Thymus (tissue), 11 donors: ENCODE measurements around the gene FAM13A. TPM values are rescaled to one million over a fixed set of nuclear protein-coding genes. Genes with fewer than 3 reads are reported as not detected.

ENCODE experiments used
- DNase-seq, 9 donors: peaks; one replicate each; pipeline ENCODE4 v3.0.0-alpha.2; 2013; ENCODE audit warnings: low spot score in 9 of 9, low read depth in 6 of 9, missing footprints in 1 of 9
- H3K27ac ChIP-seq, 2 donors: one replicate each; pipeline ENCODE4 v1.5.1; 2013; ENCODE audit warnings: control low read depth in 1 of 2, low read depth in 1 of 2, low read length in 1 of 2, mild to moderate bottlenecking in 1 of 2, moderate library complexity in 1 of 2
- H3K27me3 ChIP-seq, 2 donors: one replicate each; pipeline ENCODE4 v1.5.1; 2013; ENCODE audit warnings: low read length in 1 of 2; ENCODE audit not compliant: control insufficient read depth in 2 of 2, insufficient read depth in 1 of 2
- H3K36me3 ChIP-seq, 2 donors: one replicate each; pipeline ENCODE4 v1.5.1; 2013; ENCODE audit warnings: low read length in 1 of 2, mild to moderate bottlenecking in 1 of 2, moderate library complexity in 1 of 2; ENCODE audit not compliant: control insufficient read depth in 2 of 2, insufficient read depth in 2 of 2
- H3K4me1 ChIP-seq, 2 donors: one replicate each; pipeline ENCODE4 v1.5.1; 2013; ENCODE audit warnings: low read length in 2 of 2; ENCODE audit not compliant: control insufficient read depth in 2 of 2, insufficient read depth in 2 of 2
- H3K4me3 ChIP-seq, 2 donors: one replicate each; pipeline ENCODE4 v1.5.1; 2013; ENCODE audit warnings: low read length in 2 of 2, control low read depth in 1 of 2, mild to moderate bottlenecking in 1 of 2
- H3K9me3 ChIP-seq, 2 donors: one replicate each; pipeline ENCODE4 v1.5.1; 2013; ENCODE audit warnings: low read length in 1 of 2, mild to moderate bottlenecking in 1 of 2; ENCODE audit not compliant: control insufficient read depth in 2 of 2, insufficient read depth in 1 of 2
- WGBS: extraction: QIAGEN DNeasy Blood & Tissue Kit; methylation state at CpG from one replicate; pipeline ENCODE4 v1.1.7; 2013; 5-methylcytosine and 5-hydroxymethylcytosine counted together
- polyA plus RNA-seq: library from polyadenylated mRNA; stranded (reverse); fragments of 200-250 nt; gene quantifications from one replicate; pipeline ENCODE4 v1.2.3, GENCODE V29; 2013
- total RNA-seq: library from RNA; stranded (reverse); fragments of 120-200 nt; gene quantifications from one replicate; pipeline ENCODE4 v1.2.4, GENCODE V29; 2013
- donor health status: healthy.

The FAM13A gene
- total and polyA plus RNA-seq, 2 donors, result 9.0 to 9.3 TPM

- Histone ChIP-seq H3K9me3 (no peaks in the 10 kb centered on the region), H3K36me3 (no peaks in the 10 kb centered on the region), H3K27ac (no peak overlapping the region), H3K27me3 (no peaks in the 10 kb centered on the region), H3K4me1 (no peaks in the 10 kb centered on the region), H3K4me3 (no peak overlapping the region)
- peak in 1 of 9 donors; percentile 10 for DNase-seq
- 74% methylated on average over 1 of the region's 1 CpG for WGBS
Observed at GRCh38 chr4:88792268-88792781, 264.7 kb downstream of the FAM13A start.

- peak in 1 of 9 donors; percentile 27 for DNase-seq
- Histone ChIP-seq H3K9me3 (no peaks in the 10 kb centered on the region), H3K27ac (no peak overlapping the region), H3K36me3 (no peaks in the 10 kb centered on the region), H3K27me3 (no peaks in the 10 kb centered on the region), H3K4me1 (no peaks in the 10 kb centered on the region), H3K4me3 (no peak overlapping the region)
- 88% methylated on average over 1 of the region's 1 CpG for WGBS
Observed at GRCh38 chr4:88791274-88791673, 265.7 kb downstream of the FAM13A start.

GRCh38 chr4:88788895-88789294 is 268.1 kb downstream of the FAM13A start:
- DNase-seq, result no peak
- H3K27me3 ChIP-seq, result no peaks in the 10 kb centered on the region
- H3K36me3 ChIP-seq, result peaks cover 0 to 3% of the 10 kb centered on the region in 2 donors
- no peak overlapping the region for H3K27ac ChIP-seq
- H3K4me1 ChIP-seq, result no peaks in the 10 kb centered on the region
- no peak overlapping the region for H3K4me3 ChIP-seq
- H3K9me3 ChIP-seq, result no peaks in the 10 kb centered on the region

GRCh38 chr4:88788424-88788823 is 268.6 kb downstream of the FAM13A start:
- H3K4me3 ChIP-seq, result no peak overlapping the region
- DNase-seq, result no peak
- peaks cover 0 to 3% of the 10 kb centered on the region in 2 donors for H3K36me3 ChIP-seq
- H3K9me3 ChIP-seq, result no peaks in the 10 kb centered on the region
- no peaks in the 10 kb centered on the region for H3K4me1 ChIP-seq
- no peaks in the 10 kb centered on the region for H3K27me3 ChIP-seq
- WGBS, result 99% methylated on average over 1 of the region's 1 CpG
- no peak overlapping the region for H3K27ac ChIP-seq

GRCh38 chr4:88786011-88786410 is 271.0 kb downstream of the FAM13A start:
- 93% methylated on average over 1 of the region's 1 CpG for whole genome bisulfite sequencing
- no peak for DNase-seq
- H3K4me3 ChIP-seq, result no peak overlapping the region
- no peaks in the 10 kb centered on the region for H3K27me3 ChIP-seq
- H3K4me1 ChIP-seq, result no peaks in the 10 kb centered on the region
- no peaks in the 10 kb centered on the region for H3K9me3 ChIP-seq
- H3K27ac ChIP-seq, result no peak overlapping the region
- peaks cover 0 to 3% of the 10 kb centered on the region in 2 donors for H3K36me3 ChIP-seq

- Histone ChIP-seq H3K4me3 (no peak overlapping the region), H3K4me1 (no peaks in the 10 kb centered on the region), H3K36me3 (no peaks in the 10 kb centered on the region), H3K27ac (no peak overlapping the region), H3K9me3 (no peaks in the 10 kb centered on the region), H3K27me3 (no peaks in the 10 kb centered on the region)
- WGBS, result 100% methylated on average over 1 of the region's 1 CpG
- DNase-seq, result no peak
Observed at GRCh38 chr4:88780389-88780788, 276.6 kb downstream of the FAM13A start.

- Histone ChIP-seq H3K27me3 (no peaks in the 10 kb centered on the region), H3K4me3 (no peak overlapping the region), H3K36me3 (no peaks in the 10 kb centered on the region), H3K27ac (no peak overlapping the region), H3K9me3 (no peaks in the 10 kb centered on the region), H3K4me1 (no peaks in the 10 kb centered on the region)
- no peak for DNase-seq
- WGBS, result 93% methylated on average over 3 of the region's 3 CpGs
Observed at GRCh38 chr4:88779431-88779830, 277.6 kb downstream of the FAM13A start.

GRCh38 chr4:88775529-88775928 is 281.5 kb downstream of the FAM13A start:
- no peak overlapping the region for H3K4me3 ChIP-seq
- 97% methylated on average over 2 of the region's 2 CpGs for WGBS
- H3K9me3 ChIP-seq, result no peaks in the 10 kb centered on the region
- DNase-seq, result no peak
- no peaks in the 10 kb centered on the region for H3K36me3 ChIP-seq
- H3K27ac ChIP-seq, result no peak overlapping the region
- H3K27me3 ChIP-seq, result no peaks in the 10 kb centered on the region
- no peaks in the 10 kb centered on the region for H3K4me1 ChIP-seq

GRCh38 chr4:88775026-88775425 is 282.0 kb downstream of the FAM13A start:
- H3K27ac ChIP-seq, result no peak overlapping the region
- H3K4me1 ChIP-seq, result no peaks in the 10 kb centered on the region

More at GRCh38 chr4:88775026-88775425, 282.0 kb downstream of the FAM13A start:
- no peaks in the 10 kb centered on the region for H3K36me3 ChIP-seq
- H3K9me3 ChIP-seq, result no peaks in the 10 kb centered on the region
- 100% methylated on average over 1 of the region's 1 CpG for WGBS
- H3K4me3 ChIP-seq, result no peak overlapping the region
- no peaks in the 10 kb centered on the region for H3K27me3 ChIP-seq
- DNase-seq, result no peak
